Parathyroid adenoma (tissue), 2 donors: ENCODE data around the gene NHLRC1.

Experiments
- H2AFZ ChIP-seq: fragments of 300-600 bp; sonication (generic); one replicate; pipeline ENCODE4 v1.7.0; 2017; ENCODE audit warnings: antibody characterized with exemption, mild to moderate bottlenecking
- H3K27ac ChIP-seq: fragments of 300-600 bp; sonication (generic); one replicate; pipeline ENCODE4 v1.7.0; 2017
- H3K27me3 ChIP-seq: fragments of 300-600 bp; sonication (generic); one replicate; pipeline ENCODE4 v1.7.0; 2017; ENCODE audit warnings: low read length; ENCODE audit not compliant: control insufficient read depth, insufficient read depth
- H3K36me3 ChIP-seq: fragments of 300-600 bp; sonication (generic); one replicate; pipeline ENCODE4 v1.7.0; 2017; ENCODE audit warnings: low read length; ENCODE audit not compliant: control insufficient read depth, insufficient read depth
- H3K4me1 ChIP-seq: fragments of 300-600 bp; sonication (generic); one replicate; pipeline ENCODE4 v1.7.0; 2017; ENCODE audit warnings: control low read depth
- H3K4me2 ChIP-seq: fragments of 300-600 bp; sonication (generic); one replicate; pipeline ENCODE4 v1.7.0; 2017; ENCODE audit warnings: low read length
- H3K4me3 ChIP-seq: fragments of 300-600 bp; sonication (generic); one replicate; pipeline ENCODE4 v1.7.0; 2017; ENCODE audit warnings: low read depth, low read length
- H3K79me2 ChIP-seq: fragments of 300-600 bp; sonication (generic); one replicate; pipeline ENCODE4 v1.7.0; 2017; ENCODE audit warnings: control low read depth
- H3K9ac ChIP-seq: fragments of 300-600 bp; sonication (generic); one replicate; pipeline ENCODE4 v1.7.0; 2017; ENCODE audit warnings: mild to moderate bottlenecking
- H3K9me3 ChIP-seq: fragments of 300-600 bp; sonication (generic); one replicate; pipeline ENCODE4 v1.7.0; 2017; ENCODE audit warnings: low read length; ENCODE audit not compliant: control insufficient read depth
- CTCF ChIP-seq: fragments of 300-600 bp; sonication (generic); IDR thresholded peaks from one replicate; pipeline ENCODE4 v1.7.0; 2017; ENCODE audit warnings: antibody characterized with exemption, mild to moderate bottlenecking
- donor health status: primary hyperparathyroidism.

Gene NHLRC1

GRCh38 chr6:18118330-18118729, 4.1 kb downstream of the NHLRC1 start:
- no peak overlapping the region for H3K27ac ChIP-seq
- H3K4me3 ChIP-seq, result no peak overlapping the region
- H3K9ac ChIP-seq, result no peak overlapping the region
- no peak overlapping the region for H2AFZ ChIP-seq
- H3K9me3 ChIP-seq, result no peaks in the 10 kb centered on the region
- no peaks in the 10 kb centered on the region for H3K79me2 ChIP-seq
- H3K4me1 ChIP-seq, result peaks cover 4% of the 10 kb centered on the region
- no peak overlapping the region for H3K4me2 ChIP-seq
- H3K27me3 ChIP-seq, result no peaks in the 10 kb centered on the region
- no peak for TF ChIP-seq CTCF
- no peaks in the 10 kb centered on the region for H3K36me3 ChIP-seq

GRCh38 chr6:18117136-18117535, 5.3 kb downstream of the NHLRC1 start:
- Histone ChIP-seq H3K9ac (no peak overlapping the region), H3K4me3 (no peak overlapping the region), H3K9me3 (no peaks in the 10 kb centered on the region), H3K4me2 (no peak overlapping the region), H3K4me1 (no peaks in the 10 kb centered on the region), H3K27me3 (no peaks in the 10 kb centered on the region), H2AFZ (no peak overlapping the region), H3K36me3 (no peaks in the 10 kb centered on the region), H3K79me2 (no peaks in the 10 kb centered on the region), H3K27ac (no peak overlapping the region)
- no peak for TF ChIP-seq CTCF

- Histone ChIP-seq H3K36me3 (no peaks in the 10 kb centered on the region), H3K9ac (no peak overlapping the region), H3K4me3 (no peak overlapping the region), H3K4me2 (no peak overlapping the region), H3K4me1 (no peaks in the 10 kb centered on the region), H3K27ac (no peak overlapping the region), H3K27me3 (no peaks in the 10 kb centered on the region), H2AFZ (no peak overlapping the region), H3K9me3 (no peaks in the 10 kb centered on the region), H3K79me2 (no peaks in the 10 kb centered on the region)
- no peak for TF ChIP-seq CTCF
Measured at GRCh38 chr6:18115356-18115755, 7.1 kb downstream of the NHLRC1 start.

GRCh38 chr6:18110162-18110561, 12.3 kb downstream of the NHLRC1 start:
- H3K27ac ChIP-seq, result no peak overlapping the region

More at GRCh38 chr6:18110162-18110561, 12.3 kb downstream of the NHLRC1 start:
- Histone ChIP-seq H3K4me2 (no peak overlapping the region), H2AFZ (no peak overlapping the region), H3K36me3 (no peaks in the 10 kb centered on the region), H3K79me2 (no peaks in the 10 kb centered on the region), H3K4me3 (no peak overlapping the region), H3K27me3 (no peaks in the 10 kb centered on the region), H3K4me1 (no peaks in the 10 kb centered on the region), H3K9me3 (no peaks in the 10 kb centered on the region), H3K9ac (no peak overlapping the region)
- TF ChIP-seq CTCF, result no peak
